HCT116 (cell line): ENCODE measurements around the gene MAPK1. TPM values are rescaled to one million over a fixed set of nuclear protein-coding genes. Genes with fewer than 3 reads are reported as not detected.
"Not testable (repeated sequence)": the region's sequence is repeated elsewhere in the genome, so short reads cannot be mapped to it uniquely, and the experiment has no call there.

Experiments
- ATAC-seq: fragments of 200-7000 bp; cut with Tn5 transposase; 2 replicates; pipeline ENCODE4 v1.9.1; 2020; ENCODE audit warnings: mild to moderate bottlenecking, moderate library complexity
- BruUV-seq: library from RNA; stranded (reverse); fragments of 400-500 nt; replicated peaks from 2 replicates; lab custom pipeline; 2021; lab: Mats Ljungman, UMichigan
- CTCF ChIA-PET: fragments of 300-600 bp; sonication (Branson Sonifier 250); formaldehyde crosslinking; loops from one replicate; lab custom pipeline; 2021; ENCODE audit warnings: antibody characterized with exemption; lab: Charles Lee
- POLR2A ChIA-PET: fragments of 300-600, 350-600 bp; sonication (Branson Sonifier 250); formaldehyde crosslinking; loops from one replicate; lab custom pipeline; 2021; ENCODE audit warnings: antibody characterized with exemption; lab: Charles Lee
- RAD21 ChIA-PET, 2 experiments: fragments of 300-600 bp; sonication (Branson Sonifier 250); formaldehyde crosslinking; loops; one replicate each; lab custom pipeline; 2023; ENCODE audit warnings: low total read pairs in 2 of 2; ENCODE audit not compliant: uncharacterized antibody in 2 of 2, unreplicated experiment in 2 of 2, low non-redundant PET in 1 of 2; lab: Charles Lee
- DNase-seq: peaks from one replicate; pipeline ENCODE4 v3.0.0-alpha.2; 2010; ENCODE audit warnings: low read depth, low spot score
- H2AFZ ChIP-seq: fragments of 200-600 bp; shearing (Covaris generic), sonication (generic); 2 replicates; pipeline ENCODE4 v1.6.1; 2017; ENCODE audit warnings: low read depth, mixed run types, mixed read lengths, antibody characterized with exemption, low read length; ENCODE audit not compliant: poor library complexity, severe bottlenecking
- H3K27ac ChIP-seq: 2 replicates; pipeline ENCODE4 v1.5.1; 2012; ENCODE audit warnings: low read depth, low read length
- H3K27me3 ChIP-seq: fragments of 200-600 bp; sonication (generic); 2 replicates; pipeline ENCODE4 v1.6.1; 2016; ENCODE audit warnings: mixed run types, low read length, mixed read lengths; ENCODE audit not compliant: insufficient read depth
- H3K36me3 ChIP-seq, 2 experiments: fragments of 200-500 bp in 1 of 2; fragments of 200-600 bp in 1 of 2; sonication (Bioruptor generic) in 1 of 2; sonication (generic) in 1 of 2; 2 replicates each; pipeline versions ENCODE4 v1.5.1 to v1.6.1; 2014 to 2016; ENCODE audit warnings: low read length in 2 of 2, inconsistent platforms in 1 of 2, mixed read lengths in 1 of 2, mixed run types in 1 of 2; ENCODE audit not compliant: insufficient read depth in 2 of 2, control insufficient read depth in 1 of 2
- H3K4me1 ChIP-seq, 2 experiments: fragments of 200-600 bp in 1 of 2; sonication (generic) in 1 of 2; 2 replicates each; pipeline versions ENCODE4 v1.5.1 to v1.6.1; 2012 to 2017; ENCODE audit warnings: low read length in 2 of 2, inconsistent platforms in 1 of 2, mild to moderate bottlenecking in 1 of 2, mixed read lengths in 1 of 2, mixed run types in 1 of 2, moderate library complexity in 1 of 2; ENCODE audit not compliant: insufficient read depth in 2 of 2, control insufficient read depth in 1 of 2
- H3K4me2 ChIP-seq: fragments of 200-600 bp; sonication (generic); 2 replicates; pipeline ENCODE4 v1.6.1; 2017; ENCODE audit warnings: mixed run types, low read length, mixed read lengths
- H3K4me3 ChIP-seq, 2 experiments: fragments of 200-600 bp in 1 of 2; sonication (generic) in 1 of 2; replicated peaks in 1 of 2; 2 replicates each; pipeline ENCODE4 v1.5.1; 2011 to 2016; ENCODE audit warnings: low read length in 2 of 2, control low read depth in 1 of 2, low read depth in 1 of 2, mild to moderate bottlenecking in 1 of 2, mixed read lengths in 1 of 2, mixed run types in 1 of 2
- H3K79me2 ChIP-seq: fragments of 200-600 bp; sonication (generic); 2 replicates; pipeline ENCODE4 v1.6.1; 2017; ENCODE audit warnings: mild to moderate bottlenecking, mixed run types, low read length, moderate library complexity, mixed read lengths; ENCODE audit not compliant: insufficient read depth
- H3K9ac ChIP-seq: fragments of 200-600 bp; sonication (generic); 2 replicates; pipeline ENCODE4 v1.6.1; 2016; ENCODE audit warnings: low read length, mixed read lengths
- H3K9me2 ChIP-seq: fragments of 200-600 bp; sonication (generic), shearing (Covaris generic); 2 replicates; pipeline ENCODE4 v1.6.1; 2017; ENCODE audit warnings: mixed run types, mild to moderate bottlenecking, moderate library complexity; ENCODE audit not compliant: insufficient read depth
- H3K9me3 ChIP-seq, 2 experiments: fragments of 200-500 bp in 1 of 2; fragments of 200-600 bp in 1 of 2; sonication (Bioruptor generic) in 1 of 2; sonication (generic) in 1 of 2; 2 replicates each; pipeline ENCODE4 v1.6.1; 2014 to 2017; ENCODE audit warnings: low read length in 2 of 2, mixed read lengths in 2 of 2, inconsistent platforms in 1 of 2, low read depth in 1 of 2, mild to moderate bottlenecking in 1 of 2, mixed run types in 1 of 2, moderate library complexity in 1 of 2; ENCODE audit not compliant: control insufficient read depth in 1 of 2, insufficient read depth in 1 of 2
- H4K20me1 ChIP-seq: fragments of 200-600 bp; sonication (generic), shearing (Covaris generic); 2 replicates; pipeline ENCODE4 v1.6.1; 2017; ENCODE audit warnings: mixed run types, mild to moderate bottlenecking, moderate library complexity; ENCODE audit not compliant: insufficient read depth
- EZH2phosphoT487 ChIP-seq: fragments of 200-600 bp; IDR thresholded peaks from 2 replicates; pipeline ENCODE4 v1.6.1; 2018; ENCODE audit warnings: antibody characterized with exemption, borderline replicate concordance
- FOSL1 ChIP-seq: IDR thresholded peaks from 2 replicates; pipeline ENCODE4 v1.6.1; 2012; ENCODE audit warnings: low read depth
- ZNF274 ChIP-seq: fragments of 200-500 bp; sonication (Bioruptor generic); IDR thresholded peaks from 2 replicates; pipeline ENCODE4 v1.6.1; 2014; ENCODE audit warnings: mild to moderate bottlenecking, low read depth, low read length, inconsistent platforms
- intact Hi-C: fragments of 100-400 bp; cut with micrococcal nuclease; formaldehyde crosslinking; loops from 2 replicates; pipeline ENCODE4 v1.10.0; 2022
- total RNA-seq: library from RNA; stranded (reverse); gene quantifications from one replicate; pipeline ENCODE4 v1.2.1, GENCODE V29; 2021; ENCODE audit not compliant: unreplicated experiment

MAPK1 gene
- total RNA-seq, 1 experiment from 2014 or later: 137 TPM

DNA sequence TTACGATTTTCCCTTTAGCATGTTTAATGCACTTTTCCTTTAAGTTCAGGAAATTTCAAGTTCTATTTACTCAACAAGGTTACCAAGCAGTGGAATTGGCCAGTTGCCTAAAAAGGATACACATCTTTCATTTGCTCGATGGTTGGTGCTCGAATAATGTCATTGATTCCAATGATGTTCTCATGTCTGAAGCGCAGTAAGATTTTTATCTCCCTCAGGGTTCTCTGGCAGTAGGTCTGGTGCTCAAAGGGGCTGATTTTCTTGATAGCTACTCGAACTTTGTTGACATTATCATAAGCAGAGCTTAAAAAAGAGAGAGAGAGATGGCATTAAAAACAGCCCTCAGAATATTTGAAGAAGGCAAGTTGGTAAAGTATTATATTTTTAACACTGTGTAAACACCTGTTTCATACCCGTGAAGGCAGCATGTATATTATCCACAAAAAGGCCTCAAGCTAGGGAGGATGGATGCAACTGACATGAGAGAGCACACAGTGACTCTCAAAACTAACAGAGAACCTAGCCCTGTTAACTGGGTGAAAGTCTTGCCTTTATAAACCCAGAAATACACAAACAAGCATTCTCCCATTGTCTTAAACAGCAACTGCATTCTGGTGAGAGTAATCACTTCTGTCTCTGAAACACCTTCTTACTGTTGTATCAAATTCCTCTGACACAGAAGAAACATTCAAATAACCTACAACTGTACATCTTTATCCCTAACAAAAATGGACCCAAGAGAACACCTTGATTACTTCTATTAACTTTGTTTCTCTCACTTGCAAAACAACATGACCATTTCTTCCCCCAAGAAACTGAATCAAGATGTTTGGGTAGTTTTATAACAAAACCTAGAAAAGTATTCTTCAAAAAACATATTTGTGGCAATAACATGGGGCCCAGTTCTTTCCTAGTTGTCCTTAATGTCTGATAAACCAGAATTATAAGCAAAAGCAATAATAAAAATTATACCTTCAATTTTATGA lies 59.6 kb downstream of the MAPK1 start:
- no peak for ATAC-seq
- Histone ChIP-seq H4K20me1 (no peaks in the 10 kb centered on the region; the same call in 1 of the 2 replicates), H3K27ac (no peak overlapping the region), H2AFZ (no peak overlapping the region), H3K27me3 (no peaks in the 10 kb centered on the region), H3K9ac (no peak overlapping the region), H3K9me3 (no peaks in the 10 kb centered on the region), H3K4me3 (no peak overlapping the region), H3K9me2 (no peaks in the 10 kb centered on the region), H3K36me3 (peaks cover 14 to 21% of the 10 kb centered on the region in 2 experiments; a peak in 3 of 4 replicates), H3K4me1 (no peaks in the 10 kb centered on the region), H3K79me2 (peaks cover 52% of the 10 kb centered on the region), H3K4me2 (no peak overlapping the region)
- ChIA-PET POLR2A (no interaction called here), RAD21 (no interaction called here), CTCF (no interaction called here)
- no TSS peak for BruUV-seq
- TF ChIP-seq ZNF274: no peak
- no peak for TF ChIP-seq EZH2phosphoT487
- TF ChIP-seq FOSL1: no peak
- no peak for DNase-seq
- intact Hi-C loops: no loop called here

DNA sequence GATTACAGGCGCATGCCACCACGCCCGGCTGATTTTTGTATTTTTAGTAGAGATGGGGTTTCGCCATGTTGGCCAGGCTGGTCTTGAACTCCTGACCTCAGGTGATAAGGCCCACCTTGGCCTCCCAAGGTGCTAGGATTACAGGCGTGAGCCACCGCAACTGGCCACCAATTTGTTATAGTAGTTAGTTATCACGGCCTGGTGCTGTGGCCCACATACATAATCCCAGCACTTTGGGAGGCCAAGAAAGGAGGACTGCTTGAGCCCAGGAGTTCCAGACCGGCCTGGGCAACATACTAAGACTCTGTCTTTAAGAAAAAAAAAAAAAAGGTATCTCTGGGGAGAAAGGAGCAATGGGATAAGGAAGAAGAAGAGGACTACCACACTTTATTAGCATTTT lies 62.1 kb downstream of the MAPK1 start:
- ATAC-seq, H4K20me1 ChIP-seq, intact Hi-C loops, H3K4me1 ChIP-seq, H3K9me3 ChIP-seq, H3K9ac ChIP-seq, DNase-seq, POLR2A ChIA-PET, H3K27me3 ChIP-seq, H3K4me3 ChIP-seq, CTCF ChIA-PET, H3K9me2 ChIP-seq, BruUV-seq, H3K27ac ChIP-seq, RAD21 ChIA-PET, H2AFZ ChIP-seq, H3K4me2 ChIP-seq: not testable (repeated sequence)
- peaks cover 27% of the 10 kb centered on the region for H3K79me2 ChIP-seq
- H3K36me3 ChIP-seq: peaks cover 26 to 30% of the 10 kb centered on the region in 2 experiments; a peak in 3 of 4 replicates
